ENCODE data around the gene RNF32. TPM values are rescaled to one million over a fixed set of nuclear protein-coding genes. Genes with fewer than 3 reads are reported as not detected.

Gene RNF32
- total and polyA plus RNA-seq, 10 donors, result 0.28 to 2.8 (median 0.75) TPM; not detected in 1

GRCh38 chr7:156604311-156604710 is 36.3 kb upstream of the RNF32 start:
- H3K36me3 ChIP-seq, result no peaks in the 10 kb centered on the region
- intact Hi-C loops (cut with DNase I; ENCODE audit: low total_unique reads), result no loop called here
- H3K4me3 ChIP-seq, result no peak overlapping the region
- peaks cover 0 to 17% (median 10%) of the 10 kb centered on the region in 6 donors for H3K4me1 ChIP-seq
- DNase-seq, result no peak
- TF ChIP-seq CTCF (IDR thresholded peaks at IDR 0.05 in 8 of 11, conservative IDR thresholded peaks at IDR 0.05 in 3 of 11) (no peak), POLR2AphosphoS5 (IDR thresholded peaks at IDR 0.05) (no peak), POLR2A (IDR thresholded peaks at IDR 0.05) (no peak)
- no peak overlapping the region for H3K27ac ChIP-seq
- H3K27me3 ChIP-seq (replicated peaks in 1 of 7), result peaks cover 0 to 36% (median 10%) of the 10 kb centered on the region in 7 donors
- no peaks in the 10 kb centered on the region for H3K9me3 ChIP-seq
- 81 to 88% (median 84%) methylated on average over 15 of the region's 15 CpGs for WGBS, 5 donors

GRCh38 chr7:156604836-156605695 is 35.5 kb upstream of the RNF32 start:
- peaks cover 0 to 17% (median 10%) of the 10 kb centered on the region in 6 donors for H3K4me1 ChIP-seq
- H3K4me3 ChIP-seq, result no peak overlapping the region
- H3K27ac ChIP-seq, result no peak overlapping the region
- peaks cover 0 to 36% (median 10%) of the 10 kb centered on the region in 7 donors for H3K27me3 ChIP-seq (replicated peaks in 1 of 7)
- H3K36me3 ChIP-seq, result no peaks in the 10 kb centered on the region
- DNase-seq, result no peak
- intact Hi-C loops (cut with DNase I; ENCODE audit: low total_unique reads), result no loop called here
- TF ChIP-seq POLR2AphosphoS5 (IDR thresholded peaks at IDR 0.05), result no peak
- TF ChIP-seq CTCF (IDR thresholded peaks at IDR 0.05 in 8 of 11, conservative IDR thresholded peaks at IDR 0.05 in 3 of 11), result no peak
- TF ChIP-seq POLR2A (IDR thresholded peaks at IDR 0.05), result no peak
- 87 to 93% (median 91%) methylated on average over 22 of the region's 22 CpGs for WGBS, 5 donors
- no peaks in the 10 kb centered on the region for H3K9me3 ChIP-seq

GRCh38 chr7:156606135-156606534 is 34.4 kb upstream of the RNF32 start:
- WGBS, 5 donors, result 67 to 87% (median 79%) methylated on average over 5 of the region's 5 CpGs
- intact Hi-C loops (cut with DNase I; ENCODE audit: low total_unique reads), result no loop called here
- peaks cover 0 to 36% (median 10%) of the 10 kb centered on the region in 7 donors for H3K27me3 ChIP-seq (replicated peaks in 1 of 7)

More at GRCh38 chr7:156606135-156606534, 34.4 kb upstream of the RNF32 start:
- Histone ChIP-seq H3K36me3 (no peaks in the 10 kb centered on the region), H3K4me1 (peaks cover 0 to 17% (median 10%) of the 10 kb centered on the region in 6 donors), H3K9me3 (no peaks in the 10 kb centered on the region), H3K4me3 (no peak overlapping the region), H3K27ac (no peak overlapping the region)
- no peak for DNase-seq
- TF ChIP-seq POLR2AphosphoS5 (IDR thresholded peaks at IDR 0.05), result no peak
- no peak for TF ChIP-seq CTCF (IDR thresholded peaks at IDR 0.05 in 8 of 11, conservative IDR thresholded peaks at IDR 0.05 in 3 of 11)
- no peak for TF ChIP-seq POLR2A (IDR thresholded peaks at IDR 0.05)
